Testis (tissue), 5 donors: ENCODE measurements around the gene G2E3. TPM values are rescaled to one million over a fixed set of nuclear protein-coding genes. Genes with fewer than 3 reads are reported as not detected.

Source experiments
- DNase-seq: peaks from one replicate; pipeline ENCODE4 v3.0.0-alpha.2; 2019
- H3K27ac ChIP-seq, 2 donors: fragments of 200-600 bp; sonication (generic); one replicate each; pipeline ENCODE4 v1.5.1; 2019
- H3K27me3 ChIP-seq: fragments of 200-600 bp; sonication (generic); one replicate; pipeline ENCODE4 v1.5.1; 2019
- H3K36me3 ChIP-seq: fragments of 200-600 bp; sonication (generic); one replicate; pipeline ENCODE4 v1.5.1; 2017; ENCODE audit warnings: low read depth; ENCODE audit errors: missing control alignments
- H3K4me1 ChIP-seq: fragments of 200-600 bp; sonication (generic); one replicate; pipeline ENCODE4 v1.5.1; 2019
- H3K4me3 ChIP-seq, 2 donors: fragments of 200-600 bp; sonication (generic); one replicate each; pipeline ENCODE4 v1.5.1; 2017 to 2019
- H3K9me3 ChIP-seq: fragments of 200-600 bp; sonication (generic); one replicate; pipeline ENCODE4 v1.5.1; 2017
- POLR2A ChIP-seq: fragments of 450-650 bp; IDR thresholded peaks from one replicate; pipeline ENCODE4 v1.6.1; 2017; ENCODE audit warnings: antibody characterized with exemption, mild to moderate bottlenecking, moderate library complexity
- WGBS, 2 donors: methylation state at CpG; one replicate each; pipeline ENCODE4 v1.1.5; 2018; 5-methylcytosine and 5-hydroxymethylcytosine counted together
- intact Hi-C: fragments of 100-400 bp; cut with DNase I; formaldehyde crosslinking; loops from one replicate; pipeline ENCODE4 v1.15.1; 2023; ENCODE audit warnings: low total_unique reads
- long read RNA-seq, 2 donors: transcript quantifications; one replicate each; lab custom pipeline, GENCODE V29; 2026
- polyA plus RNA-seq: library from polyadenylated mRNA; stranded (reverse); fragments of 350-450 nt; fragmentation: Illumina TruSeq; extraction: RNeasy Lipid Tissue Mini Kit (QIAGEN cat#74804); gene quantifications from one replicate; pipeline ENCODE4 v1.2.3, GENCODE V29; 2014; ENCODE audit warnings: low read depth, low replicate concordance; ENCODE audit not compliant: insufficient read depth
- total RNA-seq, 2 donors: library from RNA; depleted of rRNA; stranded (reverse); fragments of >200 nt; gene quantifications; one replicate each; pipeline ENCODE4 v1.2.3, GENCODE V29; 2016
- TF ChIP-seq, protein P1 (sequence below), 3 experiments: fragments of 450-650 bp in 2 of 3; fragments of 200-600 bp in 1 of 3; sonication (generic) in 1 of 3; IDR thresholded peaks; one replicate each; pipeline ENCODE4 v1.5.1; 2016 to 2019; ENCODE audit warnings: antibody characterized with exemption in 3 of 3, mild to moderate bottlenecking in 2 of 3, moderate library complexity in 1 of 3

G2E3 gene, protein sequence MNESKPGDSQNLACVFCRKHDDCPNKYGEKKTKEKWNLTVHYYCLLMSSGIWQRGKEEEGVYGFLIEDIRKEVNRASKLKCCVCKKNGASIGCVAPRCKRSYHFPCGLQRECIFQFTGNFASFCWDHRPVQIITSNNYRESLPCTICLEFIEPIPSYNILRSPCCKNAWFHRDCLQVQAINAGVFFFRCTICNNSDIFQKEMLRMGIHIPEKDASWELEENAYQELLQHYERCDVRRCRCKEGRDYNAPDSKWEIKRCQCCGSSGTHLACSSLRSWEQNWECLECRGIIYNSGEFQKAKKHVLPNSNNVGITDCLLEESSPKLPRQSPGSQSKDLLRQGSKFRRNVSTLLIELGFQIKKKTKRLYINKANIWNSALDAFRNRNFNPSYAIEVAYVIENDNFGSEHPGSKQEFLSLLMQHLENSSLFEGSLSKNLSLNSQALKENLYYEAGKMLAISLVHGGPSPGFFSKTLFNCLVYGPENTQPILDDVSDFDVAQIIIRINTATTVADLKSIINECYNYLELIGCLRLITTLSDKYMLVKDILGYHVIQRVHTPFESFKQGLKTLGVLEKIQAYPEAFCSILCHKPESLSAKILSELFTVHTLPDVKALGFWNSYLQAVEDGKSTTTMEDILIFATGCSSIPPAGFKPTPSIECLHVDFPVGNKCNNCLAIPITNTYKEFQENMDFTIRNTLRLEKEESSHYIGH
- total RNA-seq: 10 to 100 TPM; 29.5 to 42.7 TPM
- 53.2 TPM for polyA plus RNA-seq
- long read RNA-seq, donor 1, full-length matches to known transcripts: 3 of 10 reads
- long read RNA-seq, donor 1, partial matches to known transcripts: 7 of 10 reads
- long read RNA-seq, donor 1, other reads (novel, unspliced or antisense): 0 of 10 reads
- long read RNA-seq, donor 2, full-length matches to known transcripts: 4 of 12 reads
- long read RNA-seq, donor 2, partial matches to known transcripts: 8 of 12 reads
- long read RNA-seq, donor 2, other reads (novel, unspliced or antisense): 0 of 12 reads

DNA sequence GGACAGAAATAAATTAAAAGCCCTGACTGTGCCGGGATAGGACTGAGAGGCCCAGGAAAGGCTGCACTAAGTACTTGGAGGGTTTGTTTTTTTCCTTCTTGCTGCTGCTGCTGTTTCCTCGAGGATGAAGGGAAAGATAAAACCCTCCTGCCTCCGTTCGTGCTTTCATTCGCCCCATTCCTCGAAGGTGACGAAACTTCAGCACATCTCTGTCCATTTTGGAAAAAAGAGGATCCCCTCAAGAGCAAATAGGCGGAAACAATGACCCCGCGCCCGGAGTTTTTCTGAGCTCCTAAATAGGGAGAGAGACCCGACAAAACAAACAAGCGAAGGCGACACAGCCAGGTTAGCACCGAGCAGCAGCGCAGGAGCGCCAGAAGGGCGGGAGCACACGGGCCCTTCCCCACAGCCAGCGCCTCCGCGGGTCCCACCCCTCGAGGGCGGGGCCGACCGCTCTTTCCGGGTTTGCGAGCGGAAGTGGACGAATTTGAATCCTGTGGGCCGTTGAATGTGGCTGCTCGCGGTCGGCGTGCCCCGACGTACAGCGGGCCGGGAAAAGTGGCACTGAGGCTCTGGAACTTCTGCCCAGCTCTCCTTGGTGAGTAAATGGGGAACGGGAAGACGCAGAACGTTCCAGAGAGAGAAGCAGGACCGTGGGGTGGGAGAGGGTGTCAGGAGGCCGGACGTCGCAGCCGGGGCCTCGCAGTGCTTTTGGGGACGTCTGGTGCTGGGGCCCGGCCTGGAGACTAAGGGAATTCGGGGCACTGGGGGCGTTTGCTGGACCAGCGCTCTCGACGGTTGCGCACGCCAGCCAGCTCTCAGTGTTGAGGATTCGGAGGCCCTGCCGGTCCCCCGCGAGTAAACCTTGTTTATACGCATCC lies at the start of gene G2E3:
Gene G2E3, plus strand, starts transcription at position 484 of the 881 bp plus-strand sequence. CDS start 21,922 bp downstream, outside the sequence.
- no peaks in the 10 kb centered on the region for H3K9me3 ChIP-seq
- TF ChIP-seq POLR2A: no peak
- TF ChIP-seq, protein P1, sequence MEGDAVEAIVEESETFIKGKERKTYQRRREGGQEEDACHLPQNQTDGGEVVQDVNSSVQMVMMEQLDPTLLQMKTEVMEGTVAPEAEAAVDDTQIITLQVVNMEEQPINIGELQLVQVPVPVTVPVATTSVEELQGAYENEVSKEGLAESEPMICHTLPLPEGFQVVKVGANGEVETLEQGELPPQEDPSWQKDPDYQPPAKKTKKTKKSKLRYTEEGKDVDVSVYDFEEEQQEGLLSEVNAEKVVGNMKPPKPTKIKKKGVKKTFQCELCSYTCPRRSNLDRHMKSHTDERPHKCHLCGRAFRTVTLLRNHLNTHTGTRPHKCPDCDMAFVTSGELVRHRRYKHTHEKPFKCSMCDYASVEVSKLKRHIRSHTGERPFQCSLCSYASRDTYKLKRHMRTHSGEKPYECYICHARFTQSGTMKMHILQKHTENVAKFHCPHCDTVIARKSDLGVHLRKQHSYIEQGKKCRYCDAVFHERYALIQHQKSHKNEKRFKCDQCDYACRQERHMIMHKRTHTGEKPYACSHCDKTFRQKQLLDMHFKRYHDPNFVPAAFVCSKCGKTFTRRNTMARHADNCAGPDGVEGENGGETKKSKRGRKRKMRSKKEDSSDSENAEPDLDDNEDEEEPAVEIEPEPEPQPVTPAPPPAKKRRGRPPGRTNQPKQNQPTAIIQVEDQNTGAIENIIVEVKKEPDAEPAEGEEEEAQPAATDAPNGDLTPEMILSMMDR (IDR thresholded peaks at IDR 0.05): no peak
- no peaks in the 10 kb centered on the region for H3K36me3 ChIP-seq
- intact Hi-C loops: no loop called here
- 0 to 1% methylated on average over 56 to 62 of the region's 62 CpGs for WGBS, 2 donors
- peak; percentile 92 for DNase-seq
- no peaks in the 10 kb centered on the region for H3K27me3 ChIP-seq
- H3K4me1 ChIP-seq: no peaks in the 10 kb centered on the region
- H3K27ac ChIP-seq: peak within 1 kb of the TSS; percentile 68 to 82
- peak within 1 kb of the TSS; percentile 74 to 90 for H3K4me3 ChIP-seq

DNA sequence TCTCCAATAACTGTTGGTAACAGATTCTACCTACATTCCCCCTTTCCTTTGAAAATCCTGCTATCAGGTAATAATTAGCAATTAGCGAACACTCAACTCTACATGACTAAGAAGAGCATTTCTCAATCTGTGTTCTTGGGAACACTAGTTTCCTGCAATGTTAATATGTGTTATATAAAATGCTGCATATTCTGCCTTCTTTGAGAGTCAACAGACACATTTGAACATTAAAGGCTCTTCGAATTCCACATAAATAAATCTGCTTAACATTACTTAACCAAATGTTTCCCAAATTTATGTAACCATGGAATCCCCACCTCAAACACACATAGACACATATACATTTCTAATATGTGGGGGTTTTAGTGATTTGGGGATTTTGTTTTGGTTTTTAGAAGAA lies 41.2 kb upstream of the G2E3 start:
- TF ChIP-seq, protein P1 (IDR thresholded peaks at IDR 0.05): no peak
- TF ChIP-seq POLR2A: no peak

DNA sequence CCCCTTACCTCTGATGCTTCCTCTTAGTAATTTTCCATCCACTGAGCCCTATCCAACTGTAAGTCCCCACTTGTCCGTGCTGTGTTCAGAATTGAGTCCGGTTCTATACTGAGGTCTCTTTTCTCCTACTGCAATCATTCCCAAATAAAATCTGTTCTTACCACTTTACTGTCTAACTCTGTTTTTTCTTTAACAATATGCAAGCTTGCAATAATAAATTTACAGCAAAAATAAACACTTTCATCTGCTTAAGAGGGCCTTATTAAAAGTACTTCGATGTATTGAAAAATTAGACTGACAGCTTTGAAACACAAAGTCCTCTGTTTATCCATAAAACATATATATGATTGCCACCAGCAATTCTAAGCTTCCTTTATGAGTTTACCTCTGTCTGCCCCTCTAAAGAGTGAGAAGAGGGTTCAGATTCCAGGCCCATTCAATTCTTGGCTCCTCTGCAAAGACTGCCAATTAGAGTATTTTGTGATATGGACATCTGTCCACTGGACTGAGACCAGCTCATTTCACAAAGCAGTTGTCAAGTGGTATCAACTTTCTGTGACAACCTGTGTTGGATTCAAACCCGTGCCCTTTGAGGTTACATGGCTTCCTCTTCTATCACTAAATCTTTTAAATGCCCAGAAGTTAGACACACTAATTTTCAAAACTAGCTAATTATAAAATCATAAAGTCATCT lies 39.9 kb upstream of the G2E3 start:
- Histone ChIP-seq H3K4me1 (no peaks in the 10 kb centered on the region), H3K27ac (no peak overlapping the region), H3K9me3 (no peaks in the 10 kb centered on the region), H3K4me3 (no peak overlapping the region), H3K36me3 (no peaks in the 10 kb centered on the region), H3K27me3 (no peaks in the 10 kb centered on the region)
- no peak for DNase-seq
- WGBS, 2 donors: 93 to 95% methylated on average over 4 of the region's 4 CpGs
- TF ChIP-seq POLR2A: no peak
- TF ChIP-seq, protein P1 (IDR thresholded peaks at IDR 0.05): no peak
- intact Hi-C loops: no loop called here

More for the DNA sequence above, 41.2 kb upstream of the G2E3 start:
- no peaks in the 10 kb centered on the region for H3K27me3 ChIP-seq
- no peaks in the 10 kb centered on the region for H3K4me1 ChIP-seq
- WGBS, 2 donors: 92 to 96% methylated on average over 2 of the region's 2 CpGs
- H3K4me3 ChIP-seq: no peak overlapping the region
- DNase-seq: no peak
- H3K9me3 ChIP-seq: no peaks in the 10 kb centered on the region
- no peaks in the 10 kb centered on the region for H3K36me3 ChIP-seq
- no peak overlapping the region for H3K27ac ChIP-seq
- intact Hi-C loops: no loop called here

DNA sequence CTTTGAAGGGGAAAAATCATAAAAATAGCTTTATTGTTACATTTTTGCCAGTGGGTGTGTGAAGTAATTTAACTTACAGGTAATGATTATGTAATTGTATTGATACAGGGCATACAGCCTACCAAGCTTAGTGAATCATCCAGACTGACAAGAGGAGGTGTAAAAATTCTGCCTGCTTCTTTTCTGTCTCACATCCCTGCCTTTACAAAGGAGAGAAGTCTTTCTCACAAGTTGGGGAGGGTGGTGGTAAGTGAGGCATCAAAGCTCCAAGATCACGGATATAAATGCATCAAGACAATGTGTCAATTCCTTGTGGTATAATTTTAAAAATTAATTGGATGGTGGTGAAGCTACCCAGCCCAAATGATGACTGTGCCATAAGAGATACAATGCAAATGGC lies 39.0 kb upstream of the G2E3 start:
- DNase-seq: no peak
- H3K4me3 ChIP-seq: no peak overlapping the region
- WGBS, 2 donors: 80 to 83% methylated on average over 1 of the region's 1 CpG
- no peak overlapping the region for H3K27ac ChIP-seq
- intact Hi-C loops: no loop called here
- no peaks in the 10 kb centered on the region for H3K36me3 ChIP-seq
- TF ChIP-seq, protein P1 (IDR thresholded peaks at IDR 0.05): no peak
- TF ChIP-seq POLR2A: no peak
- no peaks in the 10 kb centered on the region for H3K4me1 ChIP-seq
- H3K27me3 ChIP-seq: no peaks in the 10 kb centered on the region
- H3K9me3 ChIP-seq: no peaks in the 10 kb centered on the region
